ENCODE measurements around the gene NR2E3.
A peak's percentile ranks its signal among the peaks of the same experiment; 100 is the strongest.

NR2E3 gene

GRCh38 chr15:71782422-71783165 is 27.8 kb upstream of the NR2E3 start:
- TF ChIP-seq CTCF (IDR thresholded peaks at IDR 0.05; ENCODE audit: low read depth, low read length, missing control alignments), result no peak
- no peak overlapping the region for H3K4me3 ChIP-seq (replicated peaks; ENCODE audit: low read depth, low read length)
- no peak for DNase-seq (ENCODE audit: extremely low read depth, low read depth)

GRCh38 chr15:71784719-71785118 is 25.6 kb upstream of the NR2E3 start:
- TF ChIP-seq CTCF (IDR thresholded peaks at IDR 0.05; ENCODE audit: low read depth, low read length, missing control alignments), result peak; percentile 49
- H3K4me3 ChIP-seq (replicated peaks; ENCODE audit: low read depth, low read length), result no peak overlapping the region
- no peak for DNase-seq (ENCODE audit: extremely low read depth, low read depth)

GRCh38 chr15:71785996-71786395 is 24.4 kb upstream of the NR2E3 start:
- no peak overlapping the region for H3K4me3 ChIP-seq (replicated peaks; ENCODE audit: low read depth, low read length)
- DNase-seq (ENCODE audit: extremely low read depth, low read depth), result no peak
- TF ChIP-seq CTCF (IDR thresholded peaks at IDR 0.05; ENCODE audit: low read depth, low read length, missing control alignments), result no peak

- no peak for TF ChIP-seq CTCF (IDR thresholded peaks at IDR 0.05; ENCODE audit: low read depth, low read length, missing control alignments)
- no peak for DNase-seq (ENCODE audit: extremely low read depth, low read depth)
- H3K4me3 ChIP-seq (replicated peaks; ENCODE audit: low read depth, low read length), result no peak overlapping the region
Measured at GRCh38 chr15:71786673-71787072, 23.7 kb upstream of the NR2E3 start.

- no peak for TF ChIP-seq CTCF (IDR thresholded peaks at IDR 0.05; ENCODE audit: low read depth, low read length, missing control alignments)
- DNase-seq (ENCODE audit: extremely low read depth, low read depth), result no peak
Measured at GRCh38 chr15:71788646-71789579, 21.4 kb upstream of the NR2E3 start.

GRCh38 chr15:71789616-71790015 is 20.7 kb upstream of the NR2E3 start:
- no peak for TF ChIP-seq CTCF (IDR thresholded peaks at IDR 0.05; ENCODE audit: low read depth, low read length, missing control alignments)
- no peak overlapping the region for H3K4me3 ChIP-seq (replicated peaks; ENCODE audit: low read depth, low read length)
- DNase-seq (ENCODE audit: extremely low read depth, low read depth), result no peak

More at GRCh38 chr15:71788646-71789579, 21.4 kb upstream of the NR2E3 start:
- H3K4me3 ChIP-seq (replicated peaks; ENCODE audit: low read depth, low read length), result no peak overlapping the region

Measured in HFF-Myc (cell line).